ENCODE results near the gene CRIP3.

CRIP3 gene

GRCh38 chr6:43271103-43271815, 37.4 kb downstream of the CRIP3 start:
- no peak for DNase-seq

DNA sequence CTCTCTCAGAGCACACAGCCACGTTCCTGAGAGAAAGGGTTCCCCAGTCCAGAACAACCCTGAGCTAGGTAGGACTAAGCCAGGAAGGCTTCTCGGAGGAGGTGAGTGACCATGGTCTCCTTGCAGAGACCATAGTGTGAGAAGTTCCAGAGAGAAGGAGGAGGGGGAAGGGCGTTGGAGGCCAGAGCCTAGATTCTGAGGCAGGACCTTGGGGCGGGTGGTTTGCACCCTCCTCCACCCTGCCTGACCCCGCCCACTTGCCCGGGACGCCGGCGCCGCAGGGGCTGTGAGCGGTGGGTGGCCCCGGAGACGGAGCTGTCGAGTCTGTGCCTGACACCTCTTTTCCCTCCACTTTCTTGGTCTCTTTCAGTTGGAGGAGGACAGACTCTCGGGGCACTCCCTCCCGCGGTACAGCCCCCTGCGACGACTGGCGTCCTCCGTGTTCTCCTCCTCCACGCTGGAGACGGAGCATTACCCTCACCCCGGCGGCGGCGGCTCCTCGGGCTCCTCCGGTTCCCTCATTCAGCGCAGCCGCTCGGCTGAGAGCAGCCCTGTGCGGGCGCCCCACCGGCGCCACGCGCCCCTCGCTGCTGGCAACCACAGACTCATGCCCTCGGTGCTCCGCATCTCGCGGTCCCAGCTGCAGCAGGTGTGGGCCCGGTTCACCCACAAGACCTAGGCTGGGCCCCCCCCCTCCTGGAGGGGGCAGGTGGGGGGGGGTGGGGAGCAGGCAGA, 39.2 kb downstream of the CRIP3 start:
- no peak for DNase-seq

- DNase-seq = no peak
Observed at GRCh38 chr6:43268782-43269272, 39.8 kb downstream of the CRIP3 start.

DNA sequence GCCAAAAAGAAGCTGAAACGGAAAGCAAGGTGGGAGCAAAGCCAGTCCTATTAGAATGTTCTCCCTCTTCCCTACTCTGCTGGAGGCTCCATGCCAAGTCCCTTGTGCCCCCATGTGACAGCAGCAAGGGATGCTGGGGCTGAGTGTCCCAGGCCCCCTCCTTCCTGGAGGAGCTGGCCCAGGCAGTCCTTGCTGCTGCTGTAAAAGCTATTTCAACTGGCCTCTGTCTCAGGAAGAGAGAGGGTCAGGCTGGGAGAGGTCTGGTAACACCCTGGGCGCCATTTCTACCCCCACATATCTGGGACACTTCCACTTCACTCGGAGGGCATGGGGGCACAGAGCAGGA, 40.3 kb downstream of the CRIP3 start:
- no peak for DNase-seq

GRCh38 chr6:43267619-43268354, 40.8 kb downstream of the CRIP3 start:
- no peak for DNase-seq

GRCh38 chr6:43265564-43265963, 43.1 kb downstream of the CRIP3 start:
- no peak for DNase-seq

GRCh38 chr6:43264599-43265145, 44.0 kb downstream of the CRIP3 start:
- no peak for DNase-seq

- peak; percentile 9 for DNase-seq
Observed at GRCh38 chr6:43263314-43264178, 45.1 kb downstream of the CRIP3 start.

DNA sequence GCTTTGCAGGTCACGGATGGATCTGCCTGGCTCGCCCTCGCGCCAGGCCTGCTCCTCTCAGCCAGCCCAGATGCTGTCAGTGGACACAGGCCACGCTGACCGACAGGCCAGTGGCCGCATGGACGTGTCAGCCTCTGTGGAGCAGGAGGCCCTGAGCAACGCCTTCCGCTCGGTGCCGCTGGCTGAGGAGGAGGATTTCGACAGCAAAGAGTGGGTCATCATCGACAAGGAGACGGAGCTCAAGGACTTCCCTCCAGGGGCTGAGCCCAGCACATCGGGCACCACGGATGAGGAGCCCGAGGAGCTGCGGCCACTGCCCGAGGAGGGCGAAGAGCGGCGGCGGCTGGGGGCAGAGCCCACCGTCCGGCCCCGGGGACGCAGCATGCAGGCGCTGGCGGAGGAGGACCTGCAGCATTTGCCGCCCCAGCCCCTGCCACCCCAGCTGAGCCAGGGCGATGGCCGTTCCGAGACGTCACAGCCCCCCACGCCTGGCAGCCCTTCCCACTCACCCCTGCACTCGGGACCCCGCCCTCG, 45.8 kb downstream of the CRIP3 start:
- no peak for DNase-seq

- no peak for DNase-seq
Observed at GRCh38 chr6:43262000-43262779, 46.4 kb downstream of the CRIP3 start.

DNA sequence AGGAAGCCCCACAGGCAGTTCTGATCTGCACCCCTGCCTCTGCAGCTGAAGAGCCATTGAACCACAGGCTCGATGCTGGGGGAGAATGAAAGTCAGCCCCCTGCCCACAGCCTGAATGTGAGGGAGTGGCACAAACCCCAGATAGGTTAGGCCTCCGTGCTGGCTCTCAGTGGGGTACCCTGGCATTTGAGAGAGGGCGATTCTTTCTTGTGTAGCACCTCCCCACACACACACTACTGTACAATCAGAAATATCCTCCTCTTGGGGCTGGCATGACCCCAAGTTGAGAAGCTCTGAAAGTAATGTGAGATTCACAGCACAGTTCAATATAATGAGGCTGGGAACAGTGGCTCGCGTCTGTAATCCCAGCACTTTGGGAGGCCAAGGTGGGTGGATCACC, 47.4 kb downstream of the CRIP3 start:
- DNase-seq = no peak

GRCh38 chr6:43260791-43261190, 47.8 kb downstream of the CRIP3 start:
- no peak for DNase-seq

- no peak for DNase-seq
Observed at GRCh38 chr6:43258807-43259686, 49.6 kb downstream of the CRIP3 start.

- DNase-seq = no peak
Observed at GRCh38 chr6:43258180-43258579, 50.4 kb downstream of the CRIP3 start.

- DNase-seq = no peak
Observed at GRCh38 chr6:43257367-43258145, 51.1 kb downstream of the CRIP3 start.

- DNase-seq = no peak
Observed at GRCh38 chr6:43256670-43257366, 51.8 kb downstream of the CRIP3 start.

All from NCI-H446 treated with DMSO at 0.1 percent for 48 hours (cell line).